Ovary (tissue), 3 donors: ENCODE measurements around the gene SIPA1L3.

Experiments
- EP300 ChIP-seq: sonication (generic); formaldehyde crosslinking; IDR thresholded peaks from one replicate; pipeline ENCODE4 v1.6.1; 2017; ENCODE audit warnings: antibody characterized with exemption
- POLR2A ChIP-seq: fragments of 450-650 bp; IDR thresholded peaks from one replicate; pipeline ENCODE4 v1.6.1; 2017; ENCODE audit warnings: antibody characterized with exemption, mild to moderate bottlenecking, moderate library complexity
- TF ChIP-seq, protein P1 (sequence below), 3 donors: fragments of 450-650 bp in 2 of 3; fragments of 200-600 bp in 1 of 3; IDR thresholded peaks; one replicate each; pipeline versions ENCODE4 v1.5.1 to v1.8.0; 2016 to 2022; ENCODE audit warnings: antibody characterized with exemption in 3 of 3, mild to moderate bottlenecking in 1 of 3
- donor health status: DM: no; HTN: no; CAD: no.

DNA sequence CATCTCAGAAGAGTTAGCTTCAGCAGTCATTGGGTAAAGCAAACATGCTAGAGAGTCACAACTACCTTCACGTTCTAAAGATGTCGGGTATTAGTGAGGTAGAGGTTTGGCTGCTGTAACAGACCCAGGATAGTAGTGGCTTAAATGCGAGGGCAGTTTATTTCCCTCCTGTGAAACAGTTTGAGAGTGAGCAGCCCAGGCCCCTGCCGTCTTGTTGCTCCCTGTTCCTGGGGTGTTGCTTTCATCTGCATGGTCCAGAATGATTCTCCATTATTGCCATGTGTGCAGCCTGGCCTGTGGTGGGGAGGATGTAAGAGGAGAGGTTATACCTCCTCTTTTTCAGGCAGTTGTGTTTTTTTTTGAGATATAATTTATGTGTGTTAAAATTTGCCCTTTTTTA lies 63.7 kb downstream of the SIPA1L3 start:
- TF ChIP-seq, protein P1, sequence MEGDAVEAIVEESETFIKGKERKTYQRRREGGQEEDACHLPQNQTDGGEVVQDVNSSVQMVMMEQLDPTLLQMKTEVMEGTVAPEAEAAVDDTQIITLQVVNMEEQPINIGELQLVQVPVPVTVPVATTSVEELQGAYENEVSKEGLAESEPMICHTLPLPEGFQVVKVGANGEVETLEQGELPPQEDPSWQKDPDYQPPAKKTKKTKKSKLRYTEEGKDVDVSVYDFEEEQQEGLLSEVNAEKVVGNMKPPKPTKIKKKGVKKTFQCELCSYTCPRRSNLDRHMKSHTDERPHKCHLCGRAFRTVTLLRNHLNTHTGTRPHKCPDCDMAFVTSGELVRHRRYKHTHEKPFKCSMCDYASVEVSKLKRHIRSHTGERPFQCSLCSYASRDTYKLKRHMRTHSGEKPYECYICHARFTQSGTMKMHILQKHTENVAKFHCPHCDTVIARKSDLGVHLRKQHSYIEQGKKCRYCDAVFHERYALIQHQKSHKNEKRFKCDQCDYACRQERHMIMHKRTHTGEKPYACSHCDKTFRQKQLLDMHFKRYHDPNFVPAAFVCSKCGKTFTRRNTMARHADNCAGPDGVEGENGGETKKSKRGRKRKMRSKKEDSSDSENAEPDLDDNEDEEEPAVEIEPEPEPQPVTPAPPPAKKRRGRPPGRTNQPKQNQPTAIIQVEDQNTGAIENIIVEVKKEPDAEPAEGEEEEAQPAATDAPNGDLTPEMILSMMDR (IDR thresholded peaks at IDR 0.05) = no peak
- TF ChIP-seq POLR2A (no peak), EP300 (no peak)
